ENCODE measurements around the gene POLR1H. TPM values are rescaled to one million over a fixed set of nuclear protein-coding genes. Genes with fewer than 3 reads are reported as not detected.

POLR1H gene
- total RNA-seq, 4 donors from 2014 or later: 11.6 to 28.8 (median 20.0) TPM

- no peaks in the 10 kb centered on the region for H3K27me3 ChIP-seq
- no peak for TF ChIP-seq POLR2A (IDR thresholded peaks at IDR 0.05)
- no peak for TF ChIP-seq POLR2AphosphoS5 (IDR thresholded peaks at IDR 0.05)
- TF ChIP-seq CTCF (IDR thresholded peaks at IDR 0.05): no peak
- TF ChIP-seq EP300 (IDR thresholded peaks at IDR 0.05): no peak
- no peak for ATAC-seq
- H3K36me3 ChIP-seq: peaks cover 0 to 6% of the 10 kb centered on the region in 2 donors
- WGBS, 2 donors (ENCODE audit: low coverage in 1 of 2): 33% methylated on average over 1 of the region's 1 CpG
- no peaks in the 10 kb centered on the region for H3K4me1 ChIP-seq
- no peak overlapping the region for H3K4me3 ChIP-seq
- H3K27ac ChIP-seq: no peak overlapping the region
- H3K9me3 ChIP-seq: no peaks in the 10 kb centered on the region
Observed at GRCh38 chr6:30042914-30043313, 18.2 kb upstream of the POLR1H start.

- no peaks in the 10 kb centered on the region for H3K27me3 ChIP-seq
- no peak overlapping the region for H3K4me3 ChIP-seq
- peaks cover 0 to 10% of the 10 kb centered on the region in 2 donors for H3K36me3 ChIP-seq
- H3K4me1 ChIP-seq: no peaks in the 10 kb centered on the region
- 83 to 94% methylated on average over 1 to 2 of the region's 2 CpGs for WGBS, 2 donors (ENCODE audit: low coverage in 1 of 2)
- no peaks in the 10 kb centered on the region for H3K9me3 ChIP-seq
- no peak overlapping the region for H3K27ac ChIP-seq
- TF ChIP-seq POLR2AphosphoS5 (IDR thresholded peaks at IDR 0.05) (no peak), EP300 (IDR thresholded peaks at IDR 0.05) (no peak), CTCF (IDR thresholded peaks at IDR 0.05) (no peak), POLR2A (IDR thresholded peaks at IDR 0.05) (no peak)
- ATAC-seq: no peak
Observed at GRCh38 chr6:30043744-30044143, 17.3 kb upstream of the POLR1H start.

GRCh38 chr6:30044630-30045029 lies 16.4 kb upstream of the POLR1H start:
- no peak for ATAC-seq
- WGBS, 2 donors (ENCODE audit: low coverage in 1 of 2): 13 to 69% methylated on average over 1 to 2 of the region's 2 CpGs
- H3K9me3 ChIP-seq: no peaks in the 10 kb centered on the region
- H3K36me3 ChIP-seq: peaks cover 0 to 10% of the 10 kb centered on the region in 2 donors
- TF ChIP-seq EP300 (IDR thresholded peaks at IDR 0.05) (no peak), POLR2A (IDR thresholded peaks at IDR 0.05) (no peak), POLR2AphosphoS5 (IDR thresholded peaks at IDR 0.05) (no peak)
- H3K27ac ChIP-seq: no peak overlapping the region
- H3K4me3 ChIP-seq: no peak overlapping the region
- no peaks in the 10 kb centered on the region for H3K4me1 ChIP-seq
- H3K27me3 ChIP-seq: no peaks in the 10 kb centered on the region

- Histone ChIP-seq H3K9me3 (no peaks in the 10 kb centered on the region), H3K4me1 (no peaks in the 10 kb centered on the region), H3K27me3 (no peaks in the 10 kb centered on the region), H3K36me3 (peaks cover 0 to 10% of the 10 kb centered on the region in 2 donors), H3K4me3 (no peak overlapping the region), H3K27ac (no peak overlapping the region)
- no peak for ATAC-seq
- WGBS, 2 donors (ENCODE audit: low coverage in 1 of 2): 56 to 69% methylated on average over 1 to 2 of the region's 2 CpGs
- no peak for TF ChIP-seq POLR2A (IDR thresholded peaks at IDR 0.05)
- TF ChIP-seq EP300 (IDR thresholded peaks at IDR 0.05): no peak
- no peak for TF ChIP-seq CTCF (IDR thresholded peaks at IDR 0.05)
- TF ChIP-seq POLR2AphosphoS5 (IDR thresholded peaks at IDR 0.05): no peak
Observed at GRCh38 chr6:30047220-30047619, 13.8 kb upstream of the POLR1H start.

- ATAC-seq: no peak
- H3K9me3 ChIP-seq: no peaks in the 10 kb centered on the region
- peaks cover 0 to 53% of the 10 kb centered on the region in 2 donors for H3K36me3 ChIP-seq
- no peak overlapping the region for H3K4me3 ChIP-seq
- no peak overlapping the region for H3K27ac ChIP-seq
- TF ChIP-seq POLR2A (IDR thresholded peaks at IDR 0.05): no peak
- no peak for TF ChIP-seq EP300 (IDR thresholded peaks at IDR 0.05)
- TF ChIP-seq CTCF (IDR thresholded peaks at IDR 0.05): no peak
- TF ChIP-seq POLR2AphosphoS5 (IDR thresholded peaks at IDR 0.05): no peak
- no peaks in the 10 kb centered on the region for H3K4me1 ChIP-seq
- WGBS, 2 donors (ENCODE audit: low coverage in 1 of 2): 81% methylated on average over 3 of the region's 3 CpGs; no CpG with 5 or more reads in 1 of the 2 donors
- H3K27me3 ChIP-seq: no peaks in the 10 kb centered on the region
Observed at GRCh38 chr6:30053682-30054081, 7.4 kb upstream of the POLR1H start.
